Keratinocyte (primary cell): ENCODE measurements around the gene RIMS1. TPM values are rescaled to one million over a fixed set of nuclear protein-coding genes. Genes with fewer than 3 reads are reported as not detected.

Experiments used
- DNase-seq: peaks from one replicate; pipeline ENCODE4 v3.0.0-alpha.2; 2011; ENCODE audit warnings: low read depth, missing footprints, low spot score
- FAIRE-seq: peaks from 2 replicates; lab custom pipeline; 2011; peaks lifted over from hg19 to GRCh38; lab: Jason Lieb, UNC
- H2AFZ ChIP-seq: 2 replicates; pipeline ENCODE4 v1.6.0; 2012; ENCODE audit warnings: low read length, control low read depth, inconsistent platforms; ENCODE audit not compliant: control insufficient read depth
- H3K27ac ChIP-seq: 2 replicates; pipeline ENCODE4 v1.5.1; 2011; ENCODE audit warnings: low read length; ENCODE audit not compliant: control insufficient read depth, insufficient read depth
- H3K27me3 ChIP-seq: 3 replicates; pipeline ENCODE4 v1.6.0; 2011; ENCODE audit warnings: low read length; ENCODE audit not compliant: control insufficient read depth, insufficient read depth; ENCODE audit errors: extremely low read depth
- H3K36me3 ChIP-seq, 2 experiments: 2 replicates in 1 of 2; 3 replicates in 1 of 2; pipeline ENCODE4 v1.5.1; 2011; ENCODE audit warnings: low read length in 2 of 2, mild to moderate bottlenecking in 1 of 2; ENCODE audit not compliant: control insufficient read depth in 2 of 2, insufficient read depth in 2 of 2; ENCODE audit errors: extremely low read depth in 1 of 2
- H3K4me1 ChIP-seq: 3 replicates; pipeline ENCODE4 v1.5.1; 2011; ENCODE audit warnings: low read length; ENCODE audit not compliant: control insufficient read depth, insufficient read depth; ENCODE audit errors: extremely low read depth
- H3K4me2 ChIP-seq: 3 replicates; pipeline ENCODE4 v1.6.0; 2011; ENCODE audit warnings: low read depth, low read length; ENCODE audit not compliant: control insufficient read depth, insufficient read depth; ENCODE audit errors: extremely low read depth
- H3K4me3 ChIP-seq, 3 experiments: fragments of 200-600 bp in 1 of 3; sonication (generic) in 1 of 3; 2 replicates in 2 of 3; 3 replicates in 1 of 3; pipeline ENCODE4 v1.5.1; 2011 to 2016; ENCODE audit warnings: low read length in 3 of 3, mild to moderate bottlenecking in 3 of 3, control low read depth in 2 of 3, inconsistent platforms in 1 of 3, low read depth in 1 of 3, mixed read lengths in 1 of 3, mixed run types in 1 of 3, moderate library complexity in 1 of 3; ENCODE audit not compliant: control insufficient read depth in 2 of 3, insufficient read depth in 2 of 3; ENCODE audit errors: extremely low read depth in 1 of 3
- H3K79me2 ChIP-seq: 2 replicates; pipeline ENCODE4 v1.6.0; 2012; ENCODE audit warnings: low read length; ENCODE audit not compliant: control insufficient read depth, insufficient read depth
- H3K9ac ChIP-seq: 3 replicates; pipeline ENCODE4 v1.6.0; 2011; ENCODE audit warnings: low read length; ENCODE audit not compliant: control insufficient read depth, insufficient read depth; ENCODE audit errors: extremely low read depth
- H3K9me1 ChIP-seq: 3 replicates; pipeline ENCODE4 v1.6.0; 2011; ENCODE audit warnings: low read length; ENCODE audit not compliant: control insufficient read depth, insufficient read depth; ENCODE audit errors: extremely low read depth
- H3K9me3 ChIP-seq: 2 replicates; pipeline ENCODE4 v1.5.1; 2012; ENCODE audit warnings: low read depth, low read length; ENCODE audit not compliant: control insufficient read depth
- H4K20me1 ChIP-seq: 3 replicates; pipeline ENCODE4 v1.6.0; 2011; ENCODE audit warnings: low read length; ENCODE audit not compliant: control insufficient read depth, insufficient read depth; ENCODE audit errors: extremely low read depth
- EZH2 ChIP-seq: IDR thresholded peaks from one replicate; pipeline ENCODE4 v1.6.1; 2012; ENCODE audit warnings: inconsistent platforms, mild to moderate bottlenecking, low read length, moderate library complexity
- dilution Hi-C: fragments of 300-500 bp; cut with MboI; formaldehyde crosslinking; loops from one replicate; pipeline ENCODE4 v1.7.0; 2020; ENCODE audit warnings: low sequenced_read_pairs; ENCODE audit not compliant: extremely low pct_ligation_motif_present
- polyA plus RNA-seq, 5 experiments: library from polyadenylated mRNA; depleted of rRNA in 3 of 5; stranded (reverse) in 3 of 5; stranded (forward) in 1 of 5; unstranded in 1 of 5; fragments of >200 nt; gene quantifications; 1 replicate in 1 of 5; 2 replicates in 3 of 5; 3 replicates in 1 of 5; pipeline versions ENCODE4 v1.2.1 to v1.2.3, GENCODE V29; 2011 to 2012; ENCODE audit warnings: missing spikeins in 2 of 5, low read depth in 1 of 5, low replicate concordance in 1 of 5
- TF ChIP-seq, protein P1 (sequence below), 3 experiments: IDR thresholded peaks in 1 of 3; conservative IDR thresholded peaks in 1 of 3; optimal IDR thresholded peaks in 1 of 3; 2 replicates in 2 of 3; 3 replicates in 1 of 3; pipeline versions ENCODE3 to v1.5.1; 2011; ENCODE audit warnings: low read length in 3 of 3, mild to moderate bottlenecking in 3 of 3, moderate library complexity in 2 of 3, control low read depth in 1 of 3, inconsistent platforms in 1 of 3; ENCODE audit not compliant: insufficient read depth in 2 of 3; ENCODE audit errors: extremely low read depth in 1 of 3

The RIMS1 gene
- polyA plus RNA-seq, 1 donor (not counting 4 experiments of a cell fraction or from before 2014, with no cell fraction given), result not detected

DNA sequence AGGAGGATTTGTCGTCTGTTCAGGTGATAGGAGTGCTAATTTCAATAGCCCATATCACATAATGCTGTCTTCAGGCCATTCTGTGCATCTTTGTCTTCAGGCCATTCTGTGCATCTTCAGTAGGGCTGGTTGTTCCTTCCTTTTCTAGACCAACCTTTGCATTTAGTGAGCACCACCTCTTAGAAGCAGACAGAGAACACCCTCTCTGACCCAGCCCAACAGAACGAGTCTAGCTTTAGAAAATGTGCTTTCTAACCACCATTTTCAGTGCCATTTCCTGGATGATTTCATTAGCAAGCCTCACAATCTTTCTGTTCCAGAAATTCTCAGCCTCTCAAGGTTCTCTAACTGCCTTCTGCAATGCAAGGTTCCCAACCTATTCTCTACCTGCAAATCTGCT lies 520.2 kb downstream of the RIMS1 start:
- Histone ChIP-seq H3K27me3 (no peaks in the 10 kb centered on the region), H3K9me1 (no peaks in the 10 kb centered on the region), H2AFZ (no peak overlapping the region), H3K9me3 (no peaks in the 10 kb centered on the region), H3K27ac (no peak overlapping the region), H3K4me2 (no peak overlapping the region), H3K4me1 (no peaks in the 10 kb centered on the region), H3K79me2 (no peaks in the 10 kb centered on the region), H3K36me3 (no peaks in the 10 kb centered on the region), H3K9ac (no peak overlapping the region), H3K4me3 (no peak overlapping the region), H4K20me1 (no peaks in the 10 kb centered on the region)
- no peak for FAIRE-seq
- no peak for DNase-seq
- no peak for TF ChIP-seq EZH2
- TF ChIP-seq, protein P1, sequence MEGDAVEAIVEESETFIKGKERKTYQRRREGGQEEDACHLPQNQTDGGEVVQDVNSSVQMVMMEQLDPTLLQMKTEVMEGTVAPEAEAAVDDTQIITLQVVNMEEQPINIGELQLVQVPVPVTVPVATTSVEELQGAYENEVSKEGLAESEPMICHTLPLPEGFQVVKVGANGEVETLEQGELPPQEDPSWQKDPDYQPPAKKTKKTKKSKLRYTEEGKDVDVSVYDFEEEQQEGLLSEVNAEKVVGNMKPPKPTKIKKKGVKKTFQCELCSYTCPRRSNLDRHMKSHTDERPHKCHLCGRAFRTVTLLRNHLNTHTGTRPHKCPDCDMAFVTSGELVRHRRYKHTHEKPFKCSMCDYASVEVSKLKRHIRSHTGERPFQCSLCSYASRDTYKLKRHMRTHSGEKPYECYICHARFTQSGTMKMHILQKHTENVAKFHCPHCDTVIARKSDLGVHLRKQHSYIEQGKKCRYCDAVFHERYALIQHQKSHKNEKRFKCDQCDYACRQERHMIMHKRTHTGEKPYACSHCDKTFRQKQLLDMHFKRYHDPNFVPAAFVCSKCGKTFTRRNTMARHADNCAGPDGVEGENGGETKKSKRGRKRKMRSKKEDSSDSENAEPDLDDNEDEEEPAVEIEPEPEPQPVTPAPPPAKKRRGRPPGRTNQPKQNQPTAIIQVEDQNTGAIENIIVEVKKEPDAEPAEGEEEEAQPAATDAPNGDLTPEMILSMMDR (optimal IDR thresholded peaks at IDR 0.05 in 1 of 3, IDR thresholded peaks at IDR 0.05 in 1 of 3, conservative IDR thresholded peaks at IDR 0.05 in 1 of 3; ENCODE audit: extremely low read depth in 1 of 3, insufficient read depth in 2 of 3, low read length in 3 of 3), result no peak
- dilution Hi-C loops, result no loop called here

DNA sequence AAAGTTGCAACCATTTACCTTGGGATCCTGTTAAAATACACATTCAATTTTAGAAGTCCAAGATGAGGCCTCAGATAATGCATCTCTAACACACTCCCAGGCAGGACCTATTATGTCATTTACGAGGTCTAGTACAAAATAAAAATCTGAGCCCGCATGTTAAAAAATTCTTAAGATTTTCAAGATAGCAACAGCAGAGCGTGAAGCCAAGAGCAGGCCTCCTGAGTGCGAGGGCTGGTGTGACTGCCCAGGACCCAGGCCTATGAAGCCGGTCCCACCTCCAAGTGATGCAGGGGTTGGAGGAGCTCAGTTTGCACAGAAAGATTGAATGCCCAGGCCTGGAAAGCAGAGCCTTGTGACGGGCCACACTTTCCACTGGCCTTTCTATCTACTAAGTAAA lies 524.4 kb downstream of the RIMS1 start:
- Histone ChIP-seq H4K20me1 (no peaks in the 10 kb centered on the region), H3K79me2 (no peaks in the 10 kb centered on the region), H3K9me3 (no peaks in the 10 kb centered on the region), H3K27ac (no peak overlapping the region), H3K9ac (no peak overlapping the region), H3K9me1 (no peaks in the 10 kb centered on the region), H3K27me3 (no peaks in the 10 kb centered on the region), H2AFZ (no peak overlapping the region), H3K4me3 (no peak overlapping the region), H3K4me1 (peaks cover 2% of the 10 kb centered on the region), H3K36me3 (no peaks in the 10 kb centered on the region), H3K4me2 (no peak overlapping the region)
- dilution Hi-C loops, result no loop called here
- TF ChIP-seq, protein P1 (optimal IDR thresholded peaks at IDR 0.05 in 1 of 3, IDR thresholded peaks at IDR 0.05 in 1 of 3, conservative IDR thresholded peaks at IDR 0.05 in 1 of 3; ENCODE audit: extremely low read depth in 1 of 3, insufficient read depth in 2 of 3, low read length in 3 of 3), result no peak
- no peak for TF ChIP-seq EZH2
- DNase-seq, result no peak
- no peak for FAIRE-seq
